Esophagus muscularis mucosa (tissue), 3 donors: Measurements from ENCODE around the gene RGS19.

Experiments
- POLR2A ChIP-seq: fragments of 450-650 bp; IDR thresholded peaks from one replicate; pipeline ENCODE4 v1.6.1; 2017; ENCODE audit warnings: antibody characterized with exemption, moderate library complexity, mild to moderate bottlenecking, low read depth
- TF ChIP-seq, protein P1 (sequence below), 3 experiments: fragments of 200-600 bp in 2 of 3; fragments of 450-650 bp in 1 of 3; sonication (generic) in 2 of 3; IDR thresholded peaks; one replicate each; pipeline ENCODE4 v1.5.1; 2017 to 2019; ENCODE audit warnings: antibody characterized with exemption in 3 of 3, mild to moderate bottlenecking in 2 of 3, moderate library complexity in 1 of 3

- TF ChIP-seq, protein P1, sequence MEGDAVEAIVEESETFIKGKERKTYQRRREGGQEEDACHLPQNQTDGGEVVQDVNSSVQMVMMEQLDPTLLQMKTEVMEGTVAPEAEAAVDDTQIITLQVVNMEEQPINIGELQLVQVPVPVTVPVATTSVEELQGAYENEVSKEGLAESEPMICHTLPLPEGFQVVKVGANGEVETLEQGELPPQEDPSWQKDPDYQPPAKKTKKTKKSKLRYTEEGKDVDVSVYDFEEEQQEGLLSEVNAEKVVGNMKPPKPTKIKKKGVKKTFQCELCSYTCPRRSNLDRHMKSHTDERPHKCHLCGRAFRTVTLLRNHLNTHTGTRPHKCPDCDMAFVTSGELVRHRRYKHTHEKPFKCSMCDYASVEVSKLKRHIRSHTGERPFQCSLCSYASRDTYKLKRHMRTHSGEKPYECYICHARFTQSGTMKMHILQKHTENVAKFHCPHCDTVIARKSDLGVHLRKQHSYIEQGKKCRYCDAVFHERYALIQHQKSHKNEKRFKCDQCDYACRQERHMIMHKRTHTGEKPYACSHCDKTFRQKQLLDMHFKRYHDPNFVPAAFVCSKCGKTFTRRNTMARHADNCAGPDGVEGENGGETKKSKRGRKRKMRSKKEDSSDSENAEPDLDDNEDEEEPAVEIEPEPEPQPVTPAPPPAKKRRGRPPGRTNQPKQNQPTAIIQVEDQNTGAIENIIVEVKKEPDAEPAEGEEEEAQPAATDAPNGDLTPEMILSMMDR (IDR thresholded peaks at IDR 0.05), result no peak
- no peak for TF ChIP-seq POLR2A
Observed at GRCh38 chr20:64081624-64081964, 2.3 kb upstream of the RGS19 start.
